Spleen (tissue), 7 donors: Measurements from ENCODE around the gene PDGFRB.

Source experiments
- POLR2AphosphoS5 ChIP-seq, 3 donors: sonication (generic); formaldehyde crosslinking; IDR thresholded peaks; one replicate each; pipeline ENCODE4 v1.5.1; 2017; ENCODE audit warnings: antibody characterized with exemption in 3 of 3
- TF ChIP-seq, protein P1 (sequence below), 11 experiments: fragments of 200-600 bp in 7 of 11; fragments of 450-650 bp in 4 of 11; sonication (generic) in 4 of 11; IDR thresholded peaks in 8 of 11; conservative IDR thresholded peaks in 3 of 11; 1 replicate in 7 of 11; 2 replicates in 4 of 11; pipeline versions ENCODE4 v1.4.0 to v1.8.0; 2016 to 2021; ENCODE audit warnings: antibody characterized with exemption in 11 of 11, inconsistent platforms in 4 of 11, mild to moderate bottlenecking in 1 of 11
- donor health status: DM: no; HTN: no; CAD: no; lungs with moderate emphysema.
- donor health status: DM: no; HTN: no; CAD: no.
- donor health status: DM: no; HTN: no; CAD: no.

GRCh38 chr5:150112201-150113046 is 43.2 kb downstream of the PDGFRB start:
- TF ChIP-seq, protein P1, sequence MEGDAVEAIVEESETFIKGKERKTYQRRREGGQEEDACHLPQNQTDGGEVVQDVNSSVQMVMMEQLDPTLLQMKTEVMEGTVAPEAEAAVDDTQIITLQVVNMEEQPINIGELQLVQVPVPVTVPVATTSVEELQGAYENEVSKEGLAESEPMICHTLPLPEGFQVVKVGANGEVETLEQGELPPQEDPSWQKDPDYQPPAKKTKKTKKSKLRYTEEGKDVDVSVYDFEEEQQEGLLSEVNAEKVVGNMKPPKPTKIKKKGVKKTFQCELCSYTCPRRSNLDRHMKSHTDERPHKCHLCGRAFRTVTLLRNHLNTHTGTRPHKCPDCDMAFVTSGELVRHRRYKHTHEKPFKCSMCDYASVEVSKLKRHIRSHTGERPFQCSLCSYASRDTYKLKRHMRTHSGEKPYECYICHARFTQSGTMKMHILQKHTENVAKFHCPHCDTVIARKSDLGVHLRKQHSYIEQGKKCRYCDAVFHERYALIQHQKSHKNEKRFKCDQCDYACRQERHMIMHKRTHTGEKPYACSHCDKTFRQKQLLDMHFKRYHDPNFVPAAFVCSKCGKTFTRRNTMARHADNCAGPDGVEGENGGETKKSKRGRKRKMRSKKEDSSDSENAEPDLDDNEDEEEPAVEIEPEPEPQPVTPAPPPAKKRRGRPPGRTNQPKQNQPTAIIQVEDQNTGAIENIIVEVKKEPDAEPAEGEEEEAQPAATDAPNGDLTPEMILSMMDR (IDR thresholded peaks at IDR 0.05 in 8 of 11, conservative IDR thresholded peaks at IDR 0.05 in 3 of 11): no peak
- no peak for TF ChIP-seq POLR2AphosphoS5 (IDR thresholded peaks at IDR 0.05)
